ENCODE measurements around the gene ZDHHC5.

GRCh38 chr11:57745206-57745605 is 77.3 kb downstream of the ZDHHC5 start:
- TF ChIP-seq, protein P1, sequence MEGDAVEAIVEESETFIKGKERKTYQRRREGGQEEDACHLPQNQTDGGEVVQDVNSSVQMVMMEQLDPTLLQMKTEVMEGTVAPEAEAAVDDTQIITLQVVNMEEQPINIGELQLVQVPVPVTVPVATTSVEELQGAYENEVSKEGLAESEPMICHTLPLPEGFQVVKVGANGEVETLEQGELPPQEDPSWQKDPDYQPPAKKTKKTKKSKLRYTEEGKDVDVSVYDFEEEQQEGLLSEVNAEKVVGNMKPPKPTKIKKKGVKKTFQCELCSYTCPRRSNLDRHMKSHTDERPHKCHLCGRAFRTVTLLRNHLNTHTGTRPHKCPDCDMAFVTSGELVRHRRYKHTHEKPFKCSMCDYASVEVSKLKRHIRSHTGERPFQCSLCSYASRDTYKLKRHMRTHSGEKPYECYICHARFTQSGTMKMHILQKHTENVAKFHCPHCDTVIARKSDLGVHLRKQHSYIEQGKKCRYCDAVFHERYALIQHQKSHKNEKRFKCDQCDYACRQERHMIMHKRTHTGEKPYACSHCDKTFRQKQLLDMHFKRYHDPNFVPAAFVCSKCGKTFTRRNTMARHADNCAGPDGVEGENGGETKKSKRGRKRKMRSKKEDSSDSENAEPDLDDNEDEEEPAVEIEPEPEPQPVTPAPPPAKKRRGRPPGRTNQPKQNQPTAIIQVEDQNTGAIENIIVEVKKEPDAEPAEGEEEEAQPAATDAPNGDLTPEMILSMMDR (IDR thresholded peaks at IDR 0.05) = no peak
- TF ChIP-seq TP53 (CRISPR knock-in tag; IDR thresholded peaks at IDR 0.05) (no peak), NR2C2 (CRISPR knock-in tag; IDR thresholded peaks at IDR 0.05) (no peak), ESRRA (CRISPR knock-in tag; IDR thresholded peaks at IDR 0.05; ENCODE audit: borderline replicate concordance) (no peak), ATF6 (CRISPR knock-in tag; IDR thresholded peaks at IDR 0.05) (no peak), CBFB (CRISPR knock-in tag; IDR thresholded peaks at IDR 0.05; ENCODE audit: low read depth) (no peak), TEAD1 (CRISPR knock-in tag; IDR thresholded peaks at IDR 0.05) (no peak), ETV6 (CRISPR knock-in tag; IDR thresholded peaks at IDR 0.05) (no peak), TCF7 (CRISPR knock-in tag; IDR thresholded peaks at IDR 0.05; ENCODE audit: low read depth) (no peak), NR3C1 (CRISPR knock-in tag; conservative IDR thresholded peaks at IDR 0.05; ENCODE audit: low read depth) (no peak)
- TF ChIP-seq, protein P2, sequence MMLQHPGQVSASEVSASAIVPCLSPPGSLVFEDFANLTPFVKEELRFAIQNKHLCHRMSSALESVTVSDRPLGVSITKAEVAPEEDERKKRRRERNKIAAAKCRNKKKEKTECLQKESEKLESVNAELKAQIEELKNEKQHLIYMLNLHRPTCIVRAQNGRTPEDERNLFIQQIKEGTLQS (CRISPR knock-in tag; conservative IDR thresholded peaks at IDR 0.05) = no peak
- TF ChIP-seq, protein P3, sequence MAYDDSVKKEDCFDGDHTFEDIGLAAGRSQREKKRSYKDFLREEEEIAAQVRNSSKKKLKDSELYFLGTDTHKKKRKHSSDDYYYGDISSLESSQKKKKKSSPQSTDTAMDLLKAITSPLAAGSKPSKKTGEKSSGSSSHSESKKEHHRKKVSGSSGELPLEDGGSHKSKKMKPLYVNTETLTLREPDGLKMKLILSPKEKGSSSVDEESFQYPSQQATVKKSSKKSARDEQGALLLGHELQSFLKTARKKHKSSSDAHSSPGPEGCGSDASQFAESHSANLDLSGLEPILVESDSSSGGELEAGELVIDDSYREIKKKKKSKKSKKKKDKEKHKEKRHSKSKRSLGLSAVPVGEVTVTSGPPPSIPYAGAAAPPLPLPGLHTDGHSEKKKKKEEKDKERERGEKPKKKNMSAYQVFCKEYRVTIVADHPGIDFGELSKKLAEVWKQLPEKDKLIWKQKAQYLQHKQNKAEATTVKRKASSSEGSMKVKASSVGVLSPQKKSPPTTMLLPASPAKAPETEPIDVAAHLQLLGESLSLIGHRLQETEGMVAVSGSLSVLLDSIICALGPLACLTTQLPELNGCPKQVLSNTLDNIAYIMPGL (CRISPR knock-in tag; IDR thresholded peaks at IDR 0.05) = no peak
- TF ChIP-seq, protein P4, sequence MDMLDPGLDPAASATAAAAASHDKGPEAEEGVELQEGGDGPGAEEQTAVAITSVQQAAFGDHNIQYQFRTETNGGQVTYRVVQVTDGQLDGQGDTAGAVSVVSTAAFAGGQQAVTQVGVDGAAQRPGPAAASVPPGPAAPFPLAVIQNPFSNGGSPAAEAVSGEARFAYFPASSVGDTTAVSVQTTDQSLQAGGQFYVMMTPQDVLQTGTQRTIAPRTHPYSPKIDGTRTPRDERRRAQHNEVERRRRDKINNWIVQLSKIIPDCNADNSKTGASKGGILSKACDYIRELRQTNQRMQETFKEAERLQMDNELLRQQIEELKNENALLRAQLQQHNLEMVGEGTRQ (CRISPR knock-in tag; IDR thresholded peaks at IDR 0.05) = no peak

Data from WTC11 (cell line).